ENCODE results near the gene CLDN5.

The CLDN5 gene

GRCh38 chr22:19483481-19484244 lies 40.5 kb downstream of the CLDN5 start:
- H3K18ac ChIP-seq (ENCODE audit: low read depth in 1 of 2, low read length in 2 of 2), result no peak overlapping the region
- H3K36me3 ChIP-seq (ENCODE audit: control insufficient read depth in 1 of 2, insufficient read depth in 2 of 2, low read depth in 1 of 2, low read length in 2 of 2), result peaks cover 0 to 3% of the 10 kb centered on the region in 2 experiments
- no peaks in the 10 kb centered on the region for H3K9me3 ChIP-seq (ENCODE audit: control insufficient read depth, low read length)
- no peak overlapping the region for H2AK5ac ChIP-seq (ENCODE audit: low read length, severe bottlenecking)
- no peak overlapping the region for H3K23ac ChIP-seq (ENCODE audit: low read length in 2 of 2)
- H3K14ac ChIP-seq (ENCODE audit: low read length in 2 of 2), result no peak overlapping the region
- DNase-seq, result peak; percentile 33
- no peak overlapping the region for H3K4ac ChIP-seq (ENCODE audit: low read depth in 1 of 2, low read length in 2 of 2)
- H3K27me3 ChIP-seq (ENCODE audit: control insufficient read depth in 1 of 2, insufficient read depth in 1 of 2, low read length in 2 of 2), result no peaks in the 10 kb centered on the region
- no peak overlapping the region for H2BK12ac ChIP-seq (ENCODE audit: low read length in 2 of 2)
- peaks cover 4% of the 10 kb centered on the region for H3K4me1 ChIP-seq (ENCODE audit: control insufficient read depth, insufficient read depth, low read depth, low read length)
- no peak overlapping the region for H3K4me3 ChIP-seq (ENCODE audit: insufficient read depth in 1 of 2, low read depth in 1 of 2, low read length in 2 of 2)
- H2BK120ac ChIP-seq (ENCODE audit: low read depth, low read length), result no peak overlapping the region
- no peak overlapping the region for H2BK5ac ChIP-seq (ENCODE audit: low read depth, low read length, poor library complexity, severe bottlenecking)
- no peak overlapping the region for H3K9ac ChIP-seq (ENCODE audit: low read length)
- no peak overlapping the region for H4K8ac ChIP-seq (ENCODE audit: low read length)
- H3K27ac ChIP-seq (ENCODE audit: low read length, poor library complexity, severe bottlenecking), result no peak overlapping the region
- 74% methylated on average over 6 of the region's 8 CpGs for WGBS
- H2BK15ac ChIP-seq (ENCODE audit: low read depth, poor library complexity, severe bottlenecking), result no peak overlapping the region
- H3K79me1 ChIP-seq (replicated peaks; ENCODE audit: low read length, poor library complexity, severe bottlenecking), result peaks cover 3% of the 10 kb centered on the region
- H2AFZ ChIP-seq (ENCODE audit: low read depth, low read length), result no peak overlapping the region
- no peak overlapping the region for H3K4me2 ChIP-seq (ENCODE audit: low read length, poor library complexity, severe bottlenecking)
- no peak overlapping the region for H4K91ac ChIP-seq (ENCODE audit: low read length)

GRCh38 chr22:19482297-19482696 lies 41.9 kb downstream of the CLDN5 start:
- H3K4ac ChIP-seq (ENCODE audit: low read depth in 1 of 2, low read length in 2 of 2), result no peak overlapping the region
- no peak overlapping the region for H3K14ac ChIP-seq (ENCODE audit: low read length in 2 of 2)
- H2AK5ac ChIP-seq (ENCODE audit: low read length, severe bottlenecking), result no peak overlapping the region
- H4K91ac ChIP-seq (ENCODE audit: low read length), result no peak overlapping the region
- no peak overlapping the region for H3K9ac ChIP-seq (ENCODE audit: low read length)
- no peak overlapping the region for H2BK15ac ChIP-seq (ENCODE audit: low read depth, poor library complexity, severe bottlenecking)
- no peak overlapping the region for H3K18ac ChIP-seq (ENCODE audit: low read depth in 1 of 2, low read length in 2 of 2)
- no peak overlapping the region for H2BK5ac ChIP-seq (ENCODE audit: low read depth, low read length, poor library complexity, severe bottlenecking)
- H2AFZ ChIP-seq (ENCODE audit: low read depth, low read length), result no peak overlapping the region
- no peak overlapping the region for H3K27ac ChIP-seq (ENCODE audit: low read length, poor library complexity, severe bottlenecking)
- no peak overlapping the region for H2BK12ac ChIP-seq (ENCODE audit: low read length in 2 of 2)
- H4K8ac ChIP-seq (ENCODE audit: low read length), result no peak overlapping the region
- H3K79me1 ChIP-seq (replicated peaks; ENCODE audit: low read length, poor library complexity, severe bottlenecking), result peaks cover 3% of the 10 kb centered on the region
- no peak for DNase-seq
- H3K9me3 ChIP-seq (ENCODE audit: control insufficient read depth, low read length), result no peaks in the 10 kb centered on the region
- H3K23ac ChIP-seq (ENCODE audit: low read length in 2 of 2), result no peak overlapping the region
- no peak overlapping the region for H3K4me3 ChIP-seq (ENCODE audit: insufficient read depth in 1 of 2, low read depth in 1 of 2, low read length in 2 of 2)
- peaks cover 4% of the 10 kb centered on the region for H3K4me1 ChIP-seq (ENCODE audit: control insufficient read depth, insufficient read depth, low read depth, low read length)
- H3K4me2 ChIP-seq (ENCODE audit: low read length, poor library complexity, severe bottlenecking), result no peak overlapping the region
- peaks cover 0 to 3% of the 10 kb centered on the region in 2 experiments for H3K36me3 ChIP-seq (ENCODE audit: control insufficient read depth in 1 of 2, insufficient read depth in 2 of 2, low read depth in 1 of 2, low read length in 2 of 2)
- no peak overlapping the region for H2BK120ac ChIP-seq (ENCODE audit: low read depth, low read length)
- H3K27me3 ChIP-seq (ENCODE audit: control insufficient read depth in 1 of 2, insufficient read depth in 1 of 2, low read length in 2 of 2), result no peaks in the 10 kb centered on the region
- WGBS, result 96% methylated on average over 6 of the region's 9 CpGs

- Histone ChIP-seq H4K8ac (ENCODE audit: low read length) (no peak overlapping the region), H3K9me3 (ENCODE audit: control insufficient read depth, low read length) (no peaks in the 10 kb centered on the region), H3K4me3 (ENCODE audit: insufficient read depth in 1 of 2, low read depth in 1 of 2, low read length in 2 of 2) (peak overlapping the region in 1 of 2 experiments; percentile 98), H2BK15ac (ENCODE audit: low read depth, poor library complexity, severe bottlenecking) (no peak overlapping the region), H3K79me1 (replicated peaks; ENCODE audit: low read length, poor library complexity, severe bottlenecking) (peaks cover 3% of the 10 kb centered on the region), H3K4ac (ENCODE audit: low read depth in 1 of 2, low read length in 2 of 2) (no peak overlapping the region), H3K14ac (ENCODE audit: low read length in 2 of 2) (no peak overlapping the region), H2AFZ (ENCODE audit: low read depth, low read length) (no peak overlapping the region), H4K91ac (ENCODE audit: low read length) (no peak overlapping the region), H3K36me3 (ENCODE audit: control insufficient read depth in 1 of 2, insufficient read depth in 2 of 2, low read depth in 1 of 2, low read length in 2 of 2) (peaks cover 2 to 3% of the 10 kb centered on the region in 2 experiments), H3K27me3 (ENCODE audit: control insufficient read depth in 1 of 2, insufficient read depth in 1 of 2, low read length in 2 of 2) (no peaks in the 10 kb centered on the region), H3K4me2 (ENCODE audit: low read length, poor library complexity, severe bottlenecking) (no peak overlapping the region), H3K23ac (ENCODE audit: low read length in 2 of 2) (no peak overlapping the region), H3K18ac (ENCODE audit: low read depth in 1 of 2, low read length in 2 of 2) (no peak overlapping the region), H3K9ac (ENCODE audit: low read length) (no peak overlapping the region), H3K4me1 (ENCODE audit: control insufficient read depth, insufficient read depth, low read depth, low read length) (peaks cover 4% of the 10 kb centered on the region), H2BK5ac (ENCODE audit: low read depth, low read length, poor library complexity, severe bottlenecking) (no peak overlapping the region), H2BK120ac (ENCODE audit: low read depth, low read length) (no peak overlapping the region), H3K27ac (ENCODE audit: low read length, poor library complexity, severe bottlenecking) (no peak overlapping the region), H2AK5ac (ENCODE audit: low read length, severe bottlenecking) (no peak overlapping the region), H2BK12ac (ENCODE audit: low read length in 2 of 2) (no peak overlapping the region)
- WGBS, result 85% methylated on average over 9 of the region's 10 CpGs
- no peak for DNase-seq
Observed at GRCh38 chr22:19480789-19481188, 43.4 kb downstream of the CLDN5 start.

- H3K18ac ChIP-seq (ENCODE audit: low read depth in 1 of 2, low read length in 2 of 2), result peak overlapping the region in 1 of 2 experiments; percentile 48
- DNase-seq, result no peak
- H3K27ac ChIP-seq (ENCODE audit: low read length, poor library complexity, severe bottlenecking), result no peak overlapping the region
- H3K36me3 ChIP-seq (ENCODE audit: control insufficient read depth in 1 of 2, insufficient read depth in 2 of 2, low read depth in 1 of 2, low read length in 2 of 2), result peaks cover 3 to 8% of the 10 kb centered on the region in 2 experiments
- H3K9ac ChIP-seq (ENCODE audit: low read length), result peak overlapping the region; percentile 97
- no peak overlapping the region for H2AK5ac ChIP-seq (ENCODE audit: low read length, severe bottlenecking)
- H3K4me2 ChIP-seq (ENCODE audit: low read length, poor library complexity, severe bottlenecking), result peak overlapping the region; percentile 89
- H4K91ac ChIP-seq (ENCODE audit: low read length), result no peak overlapping the region
- H2BK120ac ChIP-seq (ENCODE audit: low read depth, low read length), result no peak overlapping the region
- no peaks in the 10 kb centered on the region for H3K27me3 ChIP-seq (ENCODE audit: control insufficient read depth in 1 of 2, insufficient read depth in 1 of 2, low read length in 2 of 2)
- H3K14ac ChIP-seq (ENCODE audit: low read length in 2 of 2), result peak overlapping the region in 1 of 2 experiments; percentile 66
- H3K9me3 ChIP-seq (ENCODE audit: control insufficient read depth, low read length), result no peaks in the 10 kb centered on the region
- peaks cover 4% of the 10 kb centered on the region for H3K4me1 ChIP-seq (ENCODE audit: control insufficient read depth, insufficient read depth, low read depth, low read length)
- H3K23ac ChIP-seq (ENCODE audit: low read length in 2 of 2), result no peak overlapping the region
- H2AFZ ChIP-seq (ENCODE audit: low read depth, low read length), result peak overlapping the region; percentile 89
- H2BK5ac ChIP-seq (ENCODE audit: low read depth, low read length, poor library complexity, severe bottlenecking), result no peak overlapping the region
- no peak overlapping the region for H2BK12ac ChIP-seq (ENCODE audit: low read length in 2 of 2)
- H4K8ac ChIP-seq (ENCODE audit: low read length), result no peak overlapping the region
- H3K4ac ChIP-seq (ENCODE audit: low read depth in 1 of 2, low read length in 2 of 2), result no peak overlapping the region
- H3K4me3 ChIP-seq (ENCODE audit: insufficient read depth in 1 of 2, low read depth in 1 of 2, low read length in 2 of 2), result peak overlapping the region; percentile 67 to 98
- peaks cover 3% of the 10 kb centered on the region for H3K79me1 ChIP-seq (replicated peaks; ENCODE audit: low read length, poor library complexity, severe bottlenecking)
- WGBS, result 1% methylated on average over 15 of the region's 15 CpGs
- no peak overlapping the region for H2BK15ac ChIP-seq (ENCODE audit: low read depth, poor library complexity, severe bottlenecking)
Observed at GRCh38 chr22:19480173-19480568, 44.0 kb downstream of the CLDN5 start.
